Spleen (tissue), 7 donors: Measurements from ENCODE around the gene BLZF1.
"Not testable (repeated sequence)": the region's sequence is repeated elsewhere in the genome, so short reads cannot be mapped to it uniquely, and the experiment has no call there.

Source experiments
- CTCF ChIP-seq, 11 experiments: fragments of 200-600 bp in 7 of 11; fragments of 450-650 bp in 4 of 11; sonication (generic) in 4 of 11; IDR thresholded peaks in 8 of 11; conservative IDR thresholded peaks in 3 of 11; 1 replicate in 7 of 11; 2 replicates in 4 of 11; pipeline versions ENCODE4 v1.4.0 to v1.8.0; 2016 to 2021; ENCODE audit warnings: antibody characterized with exemption in 11 of 11, inconsistent platforms in 4 of 11, mild to moderate bottlenecking in 1 of 11
- POLR2AphosphoS5 ChIP-seq, 3 donors: sonication (generic); formaldehyde crosslinking; IDR thresholded peaks; one replicate each; pipeline ENCODE4 v1.5.1; 2017; ENCODE audit warnings: antibody characterized with exemption in 3 of 3
- donor health status: DM: no; HTN: no; CAD: no; lungs with moderate emphysema.
- donor health status: DM: no; HTN: no; CAD: no.
- donor health status: DM: no; HTN: no; CAD: no.

- not testable (repeated sequence) for TF ChIP-seq CTCF (IDR thresholded peaks at IDR 0.05 in 8 of 11, conservative IDR thresholded peaks at IDR 0.05 in 3 of 11); POLR2AphosphoS5 (IDR thresholded peaks at IDR 0.05)
Measured at GRCh38 chr1:169336947-169337715, 30.9 kb upstream of the BLZF1 start.
